ENCODE data around the gene PDE11A. TPM values are rescaled to one million over a fixed set of nuclear protein-coding genes. Genes with fewer than 3 reads are reported as not detected.

The PDE11A gene
- total RNA-seq, 1 experiment from 2014 or later, result 0.13 TPM

DNA sequence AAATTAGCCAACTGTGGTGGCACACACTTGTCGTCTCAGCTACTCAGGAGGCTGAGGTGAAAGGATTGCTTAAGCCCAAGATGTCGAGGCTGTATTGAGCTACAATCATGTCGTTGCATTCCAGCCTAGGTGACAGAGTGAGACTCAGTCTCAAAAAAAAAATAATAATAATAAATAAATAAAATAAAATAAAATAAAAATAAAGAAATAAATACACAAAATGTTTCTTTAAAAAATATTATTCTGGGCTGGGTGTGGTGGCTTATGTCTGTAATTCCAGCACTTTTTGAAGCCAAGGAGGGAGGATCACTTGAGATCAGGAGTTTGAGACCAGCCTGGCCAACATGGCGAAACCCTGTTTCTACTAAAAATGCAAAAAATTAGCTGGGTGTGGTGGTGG is 407.2 kb downstream of the PDE11A start:
- Histone ChIP-seq H4K20me1 (ENCODE audit: control insufficient read depth, insufficient read depth, insufficient read length) (no peaks in the 10 kb centered on the region), H2AFZ (ENCODE audit: low read length) (no peak overlapping the region), H3K27ac (ENCODE audit: insufficient read length, low read depth, low read length) (no peak overlapping the region), H3K18ac (ENCODE audit: insufficient read length, low read depth, low read length) (no peak overlapping the region), H3K56ac (ENCODE audit: insufficient read length, low read depth, low read length) (no peak overlapping the region), H3K9ac (ENCODE audit: extremely low read depth, insufficient read length, low read length) (no peak overlapping the region), H3T11ph (ENCODE audit: low read length) (no peak overlapping the region), H3K79me1 (ENCODE audit: insufficient read depth, low read depth, low read length, poor library complexity, severe bottlenecking) (no peaks in the 10 kb centered on the region), H3K14ac (ENCODE audit: insufficient read depth, low read length) (no peak overlapping the region), H2BK15ac (ENCODE audit: low read depth, low read length) (no peak overlapping the region), H4K8ac (replicated peaks; ENCODE audit: insufficient read length, low read depth, low read length) (no peak overlapping the region), H3K23me2 (ENCODE audit: insufficient read length, low read depth, low read length, poor library complexity, severe bottlenecking) (no peaks in the 10 kb centered on the region), H2AK5ac (ENCODE audit: insufficient read length, low read length) (no peak overlapping the region), H3K79me2 (ENCODE audit: insufficient read depth, low read length) (no peaks in the 10 kb centered on the region), H3K4ac (ENCODE audit: low read depth, low read length) (no peak overlapping the region), H3K4me2 (ENCODE audit: insufficient read depth, insufficient read length, low read length) (no peak overlapping the region), H3K4me1 (ENCODE audit: insufficient read depth, low read length) (no peaks in the 10 kb centered on the region), H3K27me3 (ENCODE audit: insufficient read depth, low read length) (peaks cover 4% of the 10 kb centered on the region; the same call in 1 of the 2 replicates), H3K9me3 (ENCODE audit: control insufficient read depth, low read depth, low read length) (no peaks in the 10 kb centered on the region), H4K91ac (ENCODE audit: insufficient read length, low read depth, low read length) (no peak overlapping the region), H2BK120ac (ENCODE audit: low read depth, low read length, poor library complexity, severe bottlenecking) (no peak overlapping the region), H2BK20ac (ENCODE audit: low read depth, low read length, poor library complexity, severe bottlenecking) (no peak overlapping the region), H2BK12ac (ENCODE audit: insufficient read length, low read depth, low read length) (no peak overlapping the region), H3K23ac (ENCODE audit: insufficient read length, low read depth, low read length) (no peak overlapping the region), H4K5ac (ENCODE audit: insufficient read length, low read depth, low read length) (no peak overlapping the region), H2BK5ac (ENCODE audit: insufficient read length, low read length) (no peak overlapping the region)
- H3K9me3 Mint-ChIP-seq, result no peaks in the 10 kb centered on the region
- TF ChIP-seq, protein P1, sequence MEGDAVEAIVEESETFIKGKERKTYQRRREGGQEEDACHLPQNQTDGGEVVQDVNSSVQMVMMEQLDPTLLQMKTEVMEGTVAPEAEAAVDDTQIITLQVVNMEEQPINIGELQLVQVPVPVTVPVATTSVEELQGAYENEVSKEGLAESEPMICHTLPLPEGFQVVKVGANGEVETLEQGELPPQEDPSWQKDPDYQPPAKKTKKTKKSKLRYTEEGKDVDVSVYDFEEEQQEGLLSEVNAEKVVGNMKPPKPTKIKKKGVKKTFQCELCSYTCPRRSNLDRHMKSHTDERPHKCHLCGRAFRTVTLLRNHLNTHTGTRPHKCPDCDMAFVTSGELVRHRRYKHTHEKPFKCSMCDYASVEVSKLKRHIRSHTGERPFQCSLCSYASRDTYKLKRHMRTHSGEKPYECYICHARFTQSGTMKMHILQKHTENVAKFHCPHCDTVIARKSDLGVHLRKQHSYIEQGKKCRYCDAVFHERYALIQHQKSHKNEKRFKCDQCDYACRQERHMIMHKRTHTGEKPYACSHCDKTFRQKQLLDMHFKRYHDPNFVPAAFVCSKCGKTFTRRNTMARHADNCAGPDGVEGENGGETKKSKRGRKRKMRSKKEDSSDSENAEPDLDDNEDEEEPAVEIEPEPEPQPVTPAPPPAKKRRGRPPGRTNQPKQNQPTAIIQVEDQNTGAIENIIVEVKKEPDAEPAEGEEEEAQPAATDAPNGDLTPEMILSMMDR (conservative IDR thresholded peaks at IDR 0.05), result no peak
- WGBS (ENCODE audit: extremely low coverage, insufficient read length, low lambda C conversion rate), result no CpG with 5 or more reads among the region's 4 CpGs
- no peaks in the 10 kb centered on the region for H3K36me3 Mint-ChIP-seq (ENCODE audit: insufficient read depth in 1 of 3, low read depth in 3 of 3)
- H3K4me1 Mint-ChIP-seq, result peaks cover 1 to 6% of the 10 kb centered on the region in 2 experiments; a peak in 3 of 4 replicates
- DNase-seq, result no peak
- H3K4me3 Mint-ChIP-seq, result no peak overlapping the region
- H3K27ac Mint-ChIP-seq, result no peak overlapping the region
- peaks cover 76% of the 10 kb centered on the region for H3K27me3 Mint-ChIP-seq (ENCODE audit: low read depth)
